Osteoblast (primary cell): Measurements from ENCODE around the gene FBP1. TPM values are rescaled to one million over a fixed set of nuclear protein-coding genes. Genes with fewer than 3 reads are reported as not detected.
"Not testable (repeated sequence)": the region's sequence is repeated elsewhere in the genome, so short reads cannot be mapped to it uniquely, and the experiment has no call there.

Experiments
- DNase-seq: peaks from one replicate; pipeline ENCODE4 v3.0.0; 2011; ENCODE audit warnings: low spot score, mixed read lengths; ENCODE audit not compliant: insufficient read length; ENCODE audit errors: missing footprints
- H2AFZ ChIP-seq: 2 replicates; pipeline ENCODE4 v1.6.0; 2011; ENCODE audit warnings: mild to moderate bottlenecking, low read length
- H3K27ac ChIP-seq: 2 replicates; pipeline ENCODE4 v1.5.1; 2011; ENCODE audit warnings: mild to moderate bottlenecking, low read depth, low read length, moderate library complexity
- H3K27me3 ChIP-seq: 2 replicates; pipeline ENCODE4 v1.6.0; 2012; ENCODE audit warnings: mild to moderate bottlenecking, control low read depth, inconsistent platforms, low read length, moderate library complexity; ENCODE audit not compliant: insufficient read depth
- H3K36me3 ChIP-seq: 2 replicates; pipeline ENCODE4 v1.5.1; 2011; ENCODE audit warnings: mild to moderate bottlenecking, low read length, control low read depth, moderate library complexity; ENCODE audit not compliant: insufficient read depth
- H3K4me1 ChIP-seq: 2 replicates; pipeline ENCODE4 v1.5.1; 2011; ENCODE audit warnings: mild to moderate bottlenecking, low read length, control low read depth, moderate library complexity; ENCODE audit not compliant: insufficient read depth
- H3K4me2 ChIP-seq: 2 replicates; pipeline ENCODE4 v1.6.0; 2011; ENCODE audit warnings: mild to moderate bottlenecking, low read length; ENCODE audit not compliant: insufficient read depth
- H3K4me3 ChIP-seq: fragments of 200-600 bp; sonication (generic); 3 replicates; pipeline ENCODE4 v1.5.1; 2012; ENCODE audit warnings: mild to moderate bottlenecking, low read length, inconsistent platforms; ENCODE audit not compliant: insufficient read depth
- H3K79me2 ChIP-seq: 2 replicates; pipeline ENCODE4 v1.6.0; 2012; ENCODE audit warnings: mild to moderate bottlenecking, low read length, control low read depth, inconsistent platforms; ENCODE audit not compliant: insufficient read depth
- H3K9me3 ChIP-seq: 2 replicates; pipeline ENCODE4 v1.5.1; 2011; ENCODE audit warnings: low read depth, low read length, control low read depth
- H4K20me1 ChIP-seq: 2 replicates; pipeline ENCODE4 v1.6.0; 2012; ENCODE audit warnings: mild to moderate bottlenecking, low read length, control low read depth; ENCODE audit not compliant: insufficient read depth
- total RNA-seq: library from RNA; depleted of rRNA; stranded (reverse); fragments of >200 nt; gene quantifications from 2 replicates; pipeline ENCODE4 v1.2.3, GENCODE V29; 2012
- TF ChIP-seq, protein P1 (sequence below): IDR thresholded peaks from 2 replicates; pipeline ENCODE4 v1.5.1; 2011; ENCODE audit warnings: mild to moderate bottlenecking, low read depth, low read length, moderate library complexity; ENCODE audit errors: extremely low read depth

FBP1 gene
- total RNA-seq, 1 donor: 0.72 TPM

DNA sequence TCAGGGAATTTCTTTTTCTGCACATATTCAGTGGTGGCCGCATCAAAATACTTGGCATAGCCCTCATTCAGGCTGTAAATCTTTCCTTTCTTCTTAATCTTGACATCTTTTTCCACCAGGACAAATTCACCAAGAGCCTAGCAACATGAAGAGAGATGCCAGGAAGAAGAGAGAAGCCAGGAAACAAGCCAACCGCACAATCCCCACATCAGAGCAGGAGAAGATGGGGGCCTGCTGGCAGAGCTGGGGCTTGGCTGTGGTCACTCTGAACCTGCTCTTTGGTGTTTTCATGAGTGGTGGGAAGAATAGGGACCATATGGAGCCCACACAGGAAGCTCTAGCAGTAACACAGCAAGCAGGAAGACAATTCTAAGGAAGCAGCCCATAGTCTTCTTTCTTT, 72.0 kb downstream of the FBP1 start:
- Histone ChIP-seq H4K20me1 (no peaks in the 10 kb centered on the region), H3K4me3 (no peak overlapping the region), H3K4me2 (no peak overlapping the region), H2AFZ (no peak overlapping the region), H3K79me2 (no peaks in the 10 kb centered on the region), H3K27me3 (peaks cover 3% of the 10 kb centered on the region), H3K36me3 (no peaks in the 10 kb centered on the region), H3K27ac (no peak overlapping the region), H3K4me1 (no peaks in the 10 kb centered on the region), H3K9me3 (no peaks in the 10 kb centered on the region)
- TF ChIP-seq, protein P1, sequence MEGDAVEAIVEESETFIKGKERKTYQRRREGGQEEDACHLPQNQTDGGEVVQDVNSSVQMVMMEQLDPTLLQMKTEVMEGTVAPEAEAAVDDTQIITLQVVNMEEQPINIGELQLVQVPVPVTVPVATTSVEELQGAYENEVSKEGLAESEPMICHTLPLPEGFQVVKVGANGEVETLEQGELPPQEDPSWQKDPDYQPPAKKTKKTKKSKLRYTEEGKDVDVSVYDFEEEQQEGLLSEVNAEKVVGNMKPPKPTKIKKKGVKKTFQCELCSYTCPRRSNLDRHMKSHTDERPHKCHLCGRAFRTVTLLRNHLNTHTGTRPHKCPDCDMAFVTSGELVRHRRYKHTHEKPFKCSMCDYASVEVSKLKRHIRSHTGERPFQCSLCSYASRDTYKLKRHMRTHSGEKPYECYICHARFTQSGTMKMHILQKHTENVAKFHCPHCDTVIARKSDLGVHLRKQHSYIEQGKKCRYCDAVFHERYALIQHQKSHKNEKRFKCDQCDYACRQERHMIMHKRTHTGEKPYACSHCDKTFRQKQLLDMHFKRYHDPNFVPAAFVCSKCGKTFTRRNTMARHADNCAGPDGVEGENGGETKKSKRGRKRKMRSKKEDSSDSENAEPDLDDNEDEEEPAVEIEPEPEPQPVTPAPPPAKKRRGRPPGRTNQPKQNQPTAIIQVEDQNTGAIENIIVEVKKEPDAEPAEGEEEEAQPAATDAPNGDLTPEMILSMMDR: no peak
- no peak for DNase-seq

GRCh38 chr9:94566550-94566949, 72.8 kb downstream of the FBP1 start:
- H3K79me2 ChIP-seq: no peaks in the 10 kb centered on the region
- H3K27me3 ChIP-seq: peaks cover 3% of the 10 kb centered on the region
- no peak overlapping the region for H3K4me3 ChIP-seq
- no peak for DNase-seq
- no peaks in the 10 kb centered on the region for H3K4me1 ChIP-seq
- TF ChIP-seq, protein P1: no peak
- no peak overlapping the region for H3K27ac ChIP-seq
- no peaks in the 10 kb centered on the region for H3K9me3 ChIP-seq
- H4K20me1 ChIP-seq: no peaks in the 10 kb centered on the region
- no peak overlapping the region for H3K4me2 ChIP-seq
- no peaks in the 10 kb centered on the region for H3K36me3 ChIP-seq
- no peak overlapping the region for H2AFZ ChIP-seq

GRCh38 chr9:94564279-94564678, 75.0 kb downstream of the FBP1 start:
- H3K9me3 ChIP-seq, DNase-seq: not testable (repeated sequence)

DNA sequence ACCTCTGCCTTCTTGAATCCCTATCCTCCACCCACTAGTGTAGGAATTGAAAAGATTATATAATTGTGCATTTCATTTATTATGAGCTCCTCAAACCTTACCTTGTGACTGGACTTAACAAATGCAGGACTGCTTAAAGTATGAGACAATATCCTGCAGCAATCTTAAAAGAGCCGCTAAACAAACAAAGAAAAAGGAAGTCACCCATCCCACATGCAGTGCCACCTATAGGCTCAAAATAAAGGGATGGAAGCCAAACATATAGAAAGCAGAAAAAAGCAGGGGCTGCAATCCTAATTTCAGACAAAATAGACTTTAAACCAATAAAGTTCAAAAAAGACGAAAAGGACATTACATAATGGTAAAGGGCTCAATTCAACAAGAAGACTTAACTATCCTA, 75.8 kb downstream of the FBP1 start:
- Histone ChIP-seq H3K27me3 (no peaks in the 10 kb centered on the region), H3K4me2 (no peak overlapping the region), H3K9me3 (no peaks in the 10 kb centered on the region), H3K4me3 (no peak overlapping the region), H3K27ac (no peak overlapping the region), H3K36me3 (no peaks in the 10 kb centered on the region), H2AFZ (no peak overlapping the region), H3K79me2 (no peaks in the 10 kb centered on the region), H3K4me1 (no peaks in the 10 kb centered on the region), H4K20me1 (no peaks in the 10 kb centered on the region)
- TF ChIP-seq, protein P1: no peak
- DNase-seq: no peak

More at GRCh38 chr9:94564279-94564678, 75.0 kb downstream of the FBP1 start:
- not testable (repeated sequence) for H3K4me2 ChIP-seq, H3K27ac ChIP-seq, H4K20me1 ChIP-seq, H3K4me3 ChIP-seq, H3K36me3 ChIP-seq, H2AFZ ChIP-seq, H3K27me3 ChIP-seq, H3K79me2 ChIP-seq, H3K4me1 ChIP-seq
